IPS-11a (cell line): ENCODE data around the gene GAS7.
A peak's percentile ranks its signal among the peaks of the same experiment; 100 is the strongest.

Experiments used
- H3K4me3 ChIP-seq: one replicate; pipeline ENCODE4 v1.5.1; 2013; ENCODE audit warnings: low read depth, low read length, control low read depth

Gene GAS7

GRCh38 chr17:10201680-10202079, 3.3 kb upstream of the GAS7 start:
- no peak overlapping the region for H3K4me3 ChIP-seq

- H3K4me3 ChIP-seq: no peak overlapping the region
Measured at GRCh38 chr17:10200645-10201044, 2.2 kb upstream of the GAS7 start.

GRCh38 chr17:10200016-10200415, 1.6 kb upstream of the GAS7 start:
- H3K4me3 ChIP-seq: no peak overlapping the region

DNA sequence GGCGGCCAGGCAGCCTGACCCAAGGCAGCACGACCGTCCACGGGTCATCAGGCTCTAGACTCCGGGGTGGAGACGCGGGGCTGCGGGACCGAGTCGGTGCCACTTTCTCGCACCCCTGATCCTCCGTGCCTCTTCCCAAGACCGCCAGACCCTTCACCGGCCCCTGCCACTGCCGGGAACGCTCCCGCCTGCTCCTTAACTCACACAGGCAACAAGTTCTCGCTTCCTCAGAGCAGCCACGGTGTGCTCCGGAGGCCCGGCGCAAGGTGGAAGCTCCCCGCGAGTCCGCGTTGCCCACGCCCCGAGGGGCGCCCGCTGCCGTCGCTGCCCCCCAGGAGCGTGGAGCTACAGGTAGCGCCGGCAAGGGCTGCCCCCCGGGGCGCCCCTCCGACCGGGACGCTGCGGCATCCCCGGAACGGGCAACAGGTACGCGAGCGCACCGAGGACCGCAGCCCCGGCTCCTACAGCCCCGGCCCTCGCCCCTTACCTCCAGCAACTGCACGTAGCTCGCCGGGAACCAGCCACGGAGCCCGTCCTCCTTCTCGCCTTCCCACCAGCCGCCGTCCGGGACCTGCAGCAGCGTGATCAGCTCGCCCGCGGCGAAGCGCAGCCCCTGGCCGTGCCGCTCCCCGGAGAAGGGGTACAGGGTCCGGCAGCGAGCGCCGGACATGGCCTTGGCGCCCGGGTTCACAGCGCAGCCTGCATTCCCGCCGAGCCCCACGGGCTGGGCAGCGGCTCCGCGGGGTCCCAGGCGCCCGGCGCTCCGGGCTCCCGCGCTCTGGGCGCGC, 491 bp downstream of the GAS7 start:
- peak overlapping the region; percentile 38 for H3K4me3 ChIP-seq

DNA sequence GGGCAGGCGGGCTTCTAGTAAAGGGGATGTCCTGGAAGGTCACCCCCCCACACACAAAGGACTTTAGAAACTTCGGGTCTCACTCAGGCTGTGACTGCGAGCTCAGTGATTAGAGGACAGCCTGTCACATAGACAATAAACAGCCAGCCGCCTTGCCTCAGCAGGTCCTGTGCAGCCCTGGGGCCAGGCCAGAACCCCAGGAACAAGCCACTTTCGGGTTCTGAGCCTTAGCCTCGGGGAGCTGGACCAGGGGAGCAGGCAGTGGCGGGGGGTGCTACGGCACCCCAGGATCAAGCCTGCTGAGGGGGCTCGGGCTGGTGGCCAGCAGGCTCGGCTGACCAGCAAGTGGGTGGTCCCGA, 1.1 kb downstream of the GAS7 start:
- no peak overlapping the region for H3K4me3 ChIP-seq

- no peak overlapping the region for H3K4me3 ChIP-seq
Measured at GRCh38 chr17:10196941-10197340, 1.5 kb downstream of the GAS7 start.

DNA sequence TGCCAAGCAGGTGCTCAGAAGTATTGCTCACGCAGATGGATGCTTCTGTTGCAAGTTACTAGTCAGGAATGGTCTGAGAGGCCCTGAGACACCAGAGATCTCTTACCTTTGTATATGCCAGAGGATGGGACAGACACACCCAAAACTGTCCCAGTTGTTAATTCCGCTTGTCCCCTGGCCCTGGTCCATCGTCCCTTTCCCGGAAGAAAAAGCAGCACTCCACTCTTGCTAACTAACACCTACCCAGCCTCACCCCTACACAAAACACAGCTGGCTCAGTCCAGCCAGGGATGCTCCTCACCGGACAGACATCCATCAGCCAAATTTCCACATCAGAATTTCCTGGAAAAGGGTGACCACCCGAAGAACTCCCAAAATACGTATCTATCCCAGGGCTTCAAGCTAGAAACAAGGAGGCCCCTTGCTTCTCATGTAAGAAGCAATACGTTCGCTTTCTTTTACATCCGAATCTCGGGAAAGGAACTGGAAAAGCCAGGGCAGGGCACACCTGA, 2.0 kb downstream of the GAS7 start:
- H3K4me3 ChIP-seq: no peak overlapping the region

GRCh38 chr17:10195090-10195805, 3.2 kb downstream of the GAS7 start:
- H3K4me3 ChIP-seq: no peak overlapping the region

DNA sequence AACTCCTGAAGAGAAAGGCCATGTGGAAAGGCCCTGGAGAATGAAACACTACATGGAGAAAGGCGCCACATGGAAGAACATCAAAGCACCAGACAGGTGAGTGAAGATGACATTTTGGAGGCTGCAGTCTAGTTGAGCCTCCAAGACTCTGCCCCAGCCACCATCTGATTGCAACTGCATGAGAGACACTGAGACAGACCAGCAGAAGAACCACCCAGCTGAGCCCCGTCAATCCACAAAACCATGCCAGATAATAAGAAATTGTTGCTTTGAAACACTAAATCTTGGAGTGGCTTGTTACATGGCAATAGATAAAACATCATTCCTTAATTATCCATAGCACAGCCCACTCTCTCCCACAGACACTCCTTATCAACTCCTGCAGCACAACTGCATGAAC, 4.8 kb downstream of the GAS7 start:
- no peak overlapping the region for H3K4me3 ChIP-seq

- no peak overlapping the region for H3K4me3 ChIP-seq
Measured at GRCh38 chr17:10192972-10193371, 5.4 kb downstream of the GAS7 start.

- H3K4me3 ChIP-seq: no peak overlapping the region
Measured at GRCh38 chr17:10192461-10192860, 5.9 kb downstream of the GAS7 start.

- H3K4me3 ChIP-seq: no peak overlapping the region
Measured at GRCh38 chr17:10187456-10187855, 10.9 kb downstream of the GAS7 start.

DNA sequence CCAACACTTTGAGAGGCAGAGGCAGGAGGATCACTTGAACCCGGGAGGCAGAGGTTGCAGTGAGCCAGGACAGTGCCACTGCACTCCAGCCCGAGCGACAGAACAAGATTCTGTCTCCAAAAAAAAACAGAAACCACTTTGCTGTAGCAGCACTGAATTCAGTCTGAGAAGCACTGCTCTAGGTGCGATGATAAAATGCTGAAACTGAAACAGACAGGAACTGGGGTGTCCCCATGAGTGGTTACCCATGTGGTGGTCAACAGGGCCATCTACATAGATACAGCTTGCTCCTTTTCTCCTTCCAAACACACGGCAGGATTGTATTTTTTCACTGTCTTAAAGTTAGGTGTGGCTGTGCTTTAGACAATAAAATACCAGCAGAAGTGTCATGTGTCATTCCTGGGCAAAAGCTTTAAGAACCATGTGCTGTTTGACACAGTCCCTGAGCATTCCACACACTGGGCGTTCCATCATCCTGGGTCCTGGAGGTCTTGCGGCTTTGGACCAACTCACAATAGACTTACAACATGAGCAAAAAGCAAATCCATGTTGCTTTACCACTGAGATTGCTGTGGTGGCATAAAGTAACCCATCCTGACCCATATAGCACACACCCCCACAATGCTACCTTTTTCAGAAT, 11.5 kb downstream of the GAS7 start:
- H3K4me3 ChIP-seq: no peak overlapping the region

DNA sequence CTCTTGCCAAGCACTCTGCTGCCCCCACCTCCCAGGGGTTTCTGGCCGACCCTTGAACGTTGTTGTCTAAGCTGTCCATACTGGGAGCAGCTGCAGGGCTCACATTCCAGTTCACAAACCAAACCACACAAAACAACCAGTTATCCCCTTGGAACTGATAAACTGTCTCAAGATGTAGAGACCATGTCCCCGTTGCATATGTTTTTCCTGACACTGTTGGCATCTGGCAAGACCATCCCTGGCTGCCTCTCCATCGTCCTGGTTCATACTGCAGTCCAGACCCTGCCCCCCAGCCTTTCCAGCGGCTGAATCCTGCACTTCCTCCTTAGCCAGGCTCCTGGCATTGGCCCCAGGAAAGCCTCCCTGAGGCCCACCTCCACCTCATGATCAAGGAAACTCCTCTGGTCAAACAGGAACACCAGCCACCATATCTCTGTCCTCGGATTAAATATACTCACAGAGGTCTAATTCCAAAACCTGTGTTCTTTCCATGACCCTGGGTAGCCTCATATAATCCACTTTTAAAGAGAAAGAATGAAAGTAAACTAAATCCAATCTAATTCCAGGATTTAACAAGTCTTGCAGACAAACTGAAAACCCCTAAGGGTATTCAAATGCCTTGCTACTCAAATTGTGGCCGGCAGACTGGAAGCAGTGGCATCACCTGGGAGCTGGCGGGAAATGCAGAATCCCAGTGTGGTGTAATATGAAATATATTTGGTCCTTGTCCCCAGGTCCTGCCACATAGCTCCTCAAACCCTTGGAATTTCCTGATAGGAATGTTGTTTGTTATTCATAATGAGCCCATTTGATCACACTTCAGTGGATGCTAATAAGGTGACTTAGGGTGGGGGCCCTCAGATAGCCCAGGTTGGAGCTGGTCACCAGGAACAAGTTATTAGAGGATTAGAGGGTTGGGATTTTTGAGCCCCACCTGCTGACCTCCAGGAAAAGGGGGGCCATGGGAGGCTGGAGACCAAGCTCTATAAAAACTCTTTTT, 14.2 kb downstream of the GAS7 start:
- no peak overlapping the region for H3K4me3 ChIP-seq

DNA sequence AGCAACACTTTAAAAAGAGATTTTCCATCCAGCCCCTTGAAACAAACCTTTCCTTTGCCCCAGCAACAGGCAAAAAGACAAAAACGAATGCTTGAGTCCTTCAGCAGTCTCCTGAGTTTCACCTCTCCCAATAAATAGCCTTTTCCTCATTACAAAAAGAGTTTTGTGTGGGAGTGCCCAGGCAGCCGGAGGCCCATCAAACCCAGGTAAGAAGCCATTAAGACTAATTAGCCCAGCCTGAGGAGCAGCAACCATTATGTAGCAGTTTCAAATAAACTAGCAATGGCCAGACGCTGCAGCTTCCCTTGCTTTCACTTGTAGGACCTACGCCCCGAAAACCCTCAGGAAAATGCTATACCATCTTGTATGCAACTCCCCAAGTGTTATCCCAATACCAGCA, 15.6 kb downstream of the GAS7 start:
- H3K4me3 ChIP-seq: no peak overlapping the region

DNA sequence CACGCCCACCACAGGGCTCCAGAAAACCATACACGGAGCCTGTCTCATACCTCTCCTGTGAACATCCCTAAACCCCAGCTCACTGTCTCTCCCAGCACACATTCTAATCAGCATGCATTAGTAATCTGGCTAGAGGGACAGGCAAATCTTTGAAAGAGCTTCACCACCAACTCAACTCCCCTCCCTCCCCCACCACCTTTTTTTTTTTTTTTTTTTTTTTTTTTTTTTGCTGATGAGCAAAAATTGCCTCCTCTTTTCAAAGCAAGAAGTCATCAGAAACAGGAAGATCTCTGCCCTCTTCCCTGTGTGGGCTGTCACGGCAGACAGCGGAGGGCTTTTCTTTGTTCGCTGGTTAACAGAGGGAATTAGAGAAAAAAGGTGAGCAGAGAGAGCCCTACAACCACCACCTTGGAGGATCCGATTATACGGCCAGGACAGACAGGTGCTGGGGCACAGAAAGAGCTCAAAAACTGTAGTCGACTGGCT, 19.9 kb downstream of the GAS7 start:
- H3K4me3 ChIP-seq: no peak overlapping the region

DNA sequence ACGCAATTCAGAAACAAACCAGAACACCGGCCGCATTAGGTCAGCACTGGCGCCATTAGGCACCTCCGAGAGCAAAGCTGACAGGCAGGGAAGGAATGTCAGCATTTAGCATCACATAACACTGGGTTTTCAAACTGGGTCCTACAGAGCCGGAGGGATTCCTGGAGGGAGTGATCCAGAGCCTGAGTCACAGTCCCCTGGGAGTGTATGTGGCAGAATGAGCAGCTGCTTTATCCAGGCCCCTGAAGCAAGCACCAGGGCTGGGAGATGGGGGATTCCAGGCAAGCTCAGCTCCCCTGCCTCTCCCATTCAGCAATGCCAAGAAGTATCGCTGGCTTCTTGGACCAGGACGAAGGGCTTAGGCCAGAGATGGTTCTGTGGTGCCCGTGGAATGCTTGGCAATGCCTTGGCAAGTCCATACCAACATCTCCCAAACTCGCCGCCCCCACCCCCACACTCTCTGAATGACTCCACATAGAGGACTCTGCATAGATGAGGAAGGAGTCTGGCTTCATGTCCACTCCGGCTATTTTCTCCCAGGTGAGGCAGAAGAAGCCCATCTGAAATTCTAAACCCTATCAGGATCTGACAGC, 20.4 kb downstream of the GAS7 start:
- no peak overlapping the region for H3K4me3 ChIP-seq

- no peak overlapping the region for H3K4me3 ChIP-seq
Measured at GRCh38 chr17:10177131-10177912, 21.1 kb downstream of the GAS7 start.

DNA sequence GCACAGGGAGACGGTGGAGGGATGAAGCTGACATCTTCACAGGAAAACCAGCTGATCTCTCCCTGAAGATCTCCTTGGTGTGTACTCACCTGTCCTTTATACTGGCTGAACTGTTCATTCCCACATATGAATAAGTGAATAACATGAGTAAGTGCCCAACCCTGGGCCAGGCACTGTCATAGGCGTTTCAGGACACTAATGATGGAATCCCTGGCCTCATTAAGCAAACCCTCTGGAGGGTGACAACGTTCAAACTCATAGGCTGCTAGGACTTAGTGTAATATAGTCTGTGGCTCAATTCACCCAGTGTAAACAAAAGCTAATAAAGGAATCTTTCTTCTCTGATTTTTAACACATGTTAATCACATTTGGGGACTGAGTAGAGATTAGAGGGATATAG, 24.5 kb downstream of the GAS7 start:
- no peak overlapping the region for H3K4me3 ChIP-seq
